SK-N-SH (cell line): ENCODE measurements around the gene GPD1L. TPM values are rescaled to one million over a fixed set of nuclear protein-coding genes. Genes with fewer than 3 reads are reported as not detected.

ENCODE experiments used
- CTCF ChIA-PET: fragments of 300-600, 350-600 bp; formaldehyde crosslinking; extraction: SDS; loops from one replicate; lab custom pipeline; 2021; lab: Yijun Ruan, JAX
- POLR2A ChIA-PET: fragments of 350-600 bp; sonication (Branson Sonifier 250); formaldehyde crosslinking; extraction: SDS; loops from one replicate; lab custom pipeline; 2020; ENCODE audit warnings: antibody characterized with exemption, inconsistent platforms; lab: Yijun Ruan, JAX
- DNase-seq: peaks from one replicate; pipeline ENCODE4 v3.0.0; 2012
- H2AFZ ChIP-seq: fragments of 200-600 bp; sonication (generic); 2 replicates; pipeline ENCODE4 v1.8.1; 2016; ENCODE audit warnings: antibody characterized with exemption, mild to moderate bottlenecking, low read depth
- H3F3A ChIP-seq: fragments of 200-600 bp; sonication (generic); replicated peaks from 2 replicates; pipeline ENCODE3; 2016; ENCODE audit warnings: antibody characterized with exemption, mild to moderate bottlenecking; ENCODE audit not compliant: insufficient read depth
- H3K27ac ChIP-seq, 2 experiments: fragments of 200-500 bp in 1 of 2; fragments of 200-600 bp in 1 of 2; sonication (Bioruptor generic) in 1 of 2; sonication (generic), shearing (Covaris generic) in 1 of 2; 2 replicates each; pipeline versions ENCODE4 v1.5.1 to v1.6.1; 2014 to 2016; ENCODE audit warnings: low read depth in 2 of 2, inconsistent platforms in 1 of 2, low read length in 1 of 2, mild to moderate bottlenecking in 1 of 2, mixed read lengths in 1 of 2
- H3K27me3 ChIP-seq: fragments of 200-600 bp; sonication (generic), shearing (Covaris generic); 2 replicates; pipeline ENCODE4 v1.6.1; 2016; ENCODE audit warnings: mixed run types; ENCODE audit not compliant: insufficient read depth
- H3K36me3 ChIP-seq, 2 experiments: fragments of 200-500 bp in 1 of 2; fragments of 200-600 bp in 1 of 2; sonication (Bioruptor generic) in 1 of 2; sonication (generic) in 1 of 2; replicated peaks in 1 of 2; 2 replicates each; pipeline versions ENCODE3 to v1.5.1; 2014 to 2016; ENCODE audit warnings: low read length in 1 of 2, mild to moderate bottlenecking in 1 of 2; ENCODE audit not compliant: insufficient read depth in 2 of 2, control insufficient read depth in 1 of 2
- H3K4me1 ChIP-seq, 2 experiments: fragments of 200-500 bp in 1 of 2; fragments of 200-600 bp in 1 of 2; sonication (Bioruptor generic) in 1 of 2; sonication (generic), shearing (Covaris generic) in 1 of 2; 2 replicates each; pipeline versions ENCODE4 v1.5.1 to v1.6.1; 2014 to 2016; ENCODE audit warnings: low read depth in 1 of 2, low read length in 1 of 2, mixed run types in 1 of 2; ENCODE audit not compliant: insufficient read depth in 2 of 2, control insufficient read depth in 1 of 2
- H3K4me2 ChIP-seq: fragments of 200-600 bp; sonication (generic), shearing (Covaris generic); 2 replicates; pipeline ENCODE4 v1.6.1; 2017; ENCODE audit warnings: mixed run types
- H3K4me3 ChIP-seq, 2 experiments: fragments of 200-500 bp in 1 of 2; fragments of 200-600 bp in 1 of 2; sonication (Bioruptor generic) in 1 of 2; sonication (generic), shearing (Covaris generic) in 1 of 2; 2 replicates each; pipeline versions ENCODE4 v1.5.1 to v1.8.1; 2014 to 2016; ENCODE audit warnings: low read depth in 2 of 2, inconsistent platforms in 1 of 2, low read length in 1 of 2, mild to moderate bottlenecking in 1 of 2, mixed read lengths in 1 of 2, moderate library complexity in 1 of 2
- H3K79me2 ChIP-seq: fragments of 200-600 bp; sonication (generic); 2 replicates; pipeline ENCODE4 v1.8.1; 2017; ENCODE audit warnings: mild to moderate bottlenecking; ENCODE audit not compliant: insufficient read depth
- H3K9ac ChIP-seq: fragments of 200-600 bp; sonication (generic); 2 replicates; pipeline ENCODE4 v1.6.1; 2017; ENCODE audit warnings: mixed run types
- H3K9me2 ChIP-seq: fragments of 200-600 bp; sonication (generic); 2 replicates; pipeline ENCODE4 v1.6.1; 2017; ENCODE audit warnings: mixed run types
- H3K9me3 ChIP-seq: fragments of 200-600 bp; sonication (generic); 2 replicates; pipeline ENCODE4 v1.6.1; 2017; ENCODE audit warnings: mixed run types, mild to moderate bottlenecking, moderate library complexity
- H4K20me1 ChIP-seq: fragments of 200-600 bp; sonication (generic); 2 replicates; pipeline ENCODE4 v1.6.1; 2017; ENCODE audit warnings: mild to moderate bottlenecking, mixed run types; ENCODE audit not compliant: insufficient read depth
- CHD2 ChIP-seq: fragments of 150-350 bp; IDR thresholded peaks from 2 replicates; pipeline ENCODE4 v1.6.1; 2018; ENCODE audit warnings: low read length; ENCODE audit not compliant: partially characterized antibody
- ELF1 ChIP-seq: IDR thresholded peaks from 2 replicates; pipeline ENCODE4 v1.4.0; 2012
- EP300 ChIP-seq, 2 experiments: IDR thresholded peaks; 2 replicates each; pipeline versions ENCODE4 v1.4.0 to v1.6.1; 2012; ENCODE audit warnings: borderline replicate concordance in 1 of 2, low read depth in 1 of 2, low read length in 1 of 2
- FOSL2 ChIP-seq: IDR thresholded peaks from 2 replicates; pipeline ENCODE4 v1.4.0; 2012; ENCODE audit warnings: low read depth, mild to moderate bottlenecking, moderate library complexity, borderline replicate concordance
- FOXJ3 ChIP-seq: sonication (generic); formaldehyde crosslinking; IDR thresholded peaks from 2 replicates; pipeline ENCODE4 v1.5.1; 2020; ENCODE audit warnings: mild to moderate bottlenecking, missing genetic modification reagents
- FOXM1 ChIP-seq: IDR thresholded peaks from 2 replicates; pipeline ENCODE4 v1.4.0; 2012; ENCODE audit warnings: low read depth, mild to moderate bottlenecking
- JUND ChIP-seq: IDR thresholded peaks from 2 replicates; pipeline ENCODE4 v1.4.0; 2012
- MEF2A ChIP-seq: IDR thresholded peaks from 2 replicates; pipeline ENCODE4 v1.4.0; 2012; ENCODE audit warnings: low read depth, borderline replicate concordance
- MXI1 ChIP-seq: IDR thresholded peaks from 2 replicates; pipeline ENCODE4 v1.6.1; 2012; ENCODE audit warnings: mild to moderate bottlenecking, low read depth, low read length, improper control_type of control experiment
- NFIC ChIP-seq: IDR thresholded peaks from 2 replicates; pipeline ENCODE4 v1.4.0; 2012; ENCODE audit warnings: borderline replicate concordance
- RAD21 ChIP-seq: IDR thresholded peaks from 2 replicates; pipeline ENCODE4 v1.6.1; 2012; ENCODE audit warnings: mild to moderate bottlenecking, low read length
- RFX5 ChIP-seq: IDR thresholded peaks from 2 replicates; pipeline ENCODE4 v1.6.1; 2012; ENCODE audit warnings: mild to moderate bottlenecking, improper control_type of control experiment, low read length
- RXRA ChIP-seq: IDR thresholded peaks from 2 replicates; pipeline ENCODE4 v1.4.0; 2012; ENCODE audit warnings: low read depth, mild to moderate bottlenecking, borderline replicate concordance
- SMC3 ChIP-seq: IDR thresholded peaks from 2 replicates; pipeline ENCODE4 v1.6.1; 2012; ENCODE audit warnings: low read depth, low read length, improper control_type of control experiment
- TAF1 ChIP-seq: IDR thresholded peaks from 2 replicates; pipeline ENCODE4 v1.6.1; 2012; ENCODE audit warnings: low read depth, mild to moderate bottlenecking, low read length, moderate library complexity, borderline replicate concordance
- TCF12 ChIP-seq: IDR thresholded peaks from 2 replicates; pipeline ENCODE4 v1.4.0; 2012
- YY1 ChIP-seq: IDR thresholded peaks from 2 replicates; pipeline ENCODE4 v1.4.0; 2012; ENCODE audit warnings: low read depth, mild to moderate bottlenecking
- WGBS: methylation state at CpG from one replicate; pipeline ENCODE4 v1.1.6; 2017; ENCODE audit warnings: low lambda C conversion rate; 5-methylcytosine and 5-hydroxymethylcytosine counted together
- polyA plus RNA-seq, 3 experiments: library from polyadenylated mRNA; depleted of rRNA; stranded (reverse); fragments of >200 nt; gene quantifications; 2 replicates each; pipeline ENCODE4 v1.2.3, GENCODE V29; 2012
- TF ChIP-seq, protein P1 (sequence below): fragments of 150-350 bp; IDR thresholded peaks from 2 replicates; pipeline ENCODE4 v1.6.1; 2017; ENCODE audit warnings: antibody characterized with exemption, low read length, low read depth, borderline replicate concordance
- TF ChIP-seq, protein P2 (sequence below): IDR thresholded peaks from 2 replicates; pipeline ENCODE4 v1.6.1; 2012; ENCODE audit warnings: mild to moderate bottlenecking, low read depth, low read length, moderate library complexity
- TF ChIP-seq, protein P3 (sequence below): fragments of 150-350 bp; IDR thresholded peaks from 2 replicates; pipeline ENCODE4 v1.6.1; 2016; ENCODE audit warnings: mild to moderate bottlenecking, low read depth, low read length
- TF ChIP-seq, protein P4 (sequence below): IDR thresholded peaks from 2 replicates; pipeline ENCODE4 v1.4.0; 2012; ENCODE audit warnings: low read depth
- TF ChIP-seq, protein P5 (sequence below): IDR thresholded peaks from 2 replicates; pipeline ENCODE4 v1.4.0; 2012; ENCODE audit warnings: low read depth, borderline replicate concordance

Gene GPD1L
- polyA plus RNA-seq, 1 of the 3 experiments (the other 2 are of a cell fraction), result 6.1 TPM

DNA sequence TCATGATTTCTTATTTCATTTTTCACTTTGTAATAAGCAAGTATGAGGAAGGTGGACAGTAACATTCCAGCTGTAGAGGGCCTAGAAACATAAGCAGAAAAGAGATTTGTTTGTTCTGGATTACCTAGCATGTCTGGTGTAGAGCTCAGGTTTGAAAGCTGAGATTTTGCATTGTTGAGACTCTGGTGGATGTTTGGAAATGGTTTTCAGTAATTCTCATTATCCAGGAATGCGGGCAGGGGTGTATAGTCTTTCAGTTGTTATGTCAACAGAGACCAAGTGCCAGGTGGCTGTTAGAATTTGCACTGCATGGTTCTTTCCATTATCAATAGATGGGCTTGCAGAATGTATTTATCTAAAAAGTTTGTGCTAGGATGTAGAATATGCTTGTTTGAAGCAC is 10.9 kb downstream of the GPD1L start:
- Histone ChIP-seq H3K27ac (no peak overlapping the region), H2AFZ (no peak overlapping the region), H3K9me2 (no peaks in the 10 kb centered on the region), H3K4me2 (no peak overlapping the region), H3K36me3 (no peaks in the 10 kb centered on the region), H3K9ac (no peak overlapping the region), H3K9me3 (no peaks in the 10 kb centered on the region), H3K4me1 (peaks cover 0 to 4% of the 10 kb centered on the region in 2 experiments; a peak in 1 of 4 replicates), H3K79me2 (no peaks in the 10 kb centered on the region), H4K20me1 (no peaks in the 10 kb centered on the region), H3K4me3 (no peak overlapping the region), H3F3A (no peaks in the 10 kb centered on the region), H3K27me3 (no peaks in the 10 kb centered on the region)
- WGBS, result 85% methylated on average over 1 of the region's 1 CpG
- DNase-seq, result no peak
- POLR2A ChIA-PET, result no interaction called here
- TF ChIP-seq FOXJ3 (CRISPR knock-in tag) (no peak), RXRA (no peak), SMC3 (no peak), TCF12 (no peak), FOSL2 (no peak), NFIC (no peak), MEF2A (no peak), EP300 (IDR thresholded peaks at IDR 0.05; ENCODE audit: borderline replicate concordance in 1 of 2, low read depth in 1 of 2, low read length in 1 of 2) (no peak), RFX5 (no peak), YY1 (no peak), ELF1 (no peak), JUND (no peak), TAF1 (no peak), CHD2 (no peak)
- TF ChIP-seq, protein P1, sequence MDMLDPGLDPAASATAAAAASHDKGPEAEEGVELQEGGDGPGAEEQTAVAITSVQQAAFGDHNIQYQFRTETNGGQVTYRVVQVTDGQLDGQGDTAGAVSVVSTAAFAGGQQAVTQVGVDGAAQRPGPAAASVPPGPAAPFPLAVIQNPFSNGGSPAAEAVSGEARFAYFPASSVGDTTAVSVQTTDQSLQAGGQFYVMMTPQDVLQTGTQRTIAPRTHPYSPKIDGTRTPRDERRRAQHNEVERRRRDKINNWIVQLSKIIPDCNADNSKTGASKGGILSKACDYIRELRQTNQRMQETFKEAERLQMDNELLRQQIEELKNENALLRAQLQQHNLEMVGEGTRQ, result no peak
- TF ChIP-seq, protein P2, sequence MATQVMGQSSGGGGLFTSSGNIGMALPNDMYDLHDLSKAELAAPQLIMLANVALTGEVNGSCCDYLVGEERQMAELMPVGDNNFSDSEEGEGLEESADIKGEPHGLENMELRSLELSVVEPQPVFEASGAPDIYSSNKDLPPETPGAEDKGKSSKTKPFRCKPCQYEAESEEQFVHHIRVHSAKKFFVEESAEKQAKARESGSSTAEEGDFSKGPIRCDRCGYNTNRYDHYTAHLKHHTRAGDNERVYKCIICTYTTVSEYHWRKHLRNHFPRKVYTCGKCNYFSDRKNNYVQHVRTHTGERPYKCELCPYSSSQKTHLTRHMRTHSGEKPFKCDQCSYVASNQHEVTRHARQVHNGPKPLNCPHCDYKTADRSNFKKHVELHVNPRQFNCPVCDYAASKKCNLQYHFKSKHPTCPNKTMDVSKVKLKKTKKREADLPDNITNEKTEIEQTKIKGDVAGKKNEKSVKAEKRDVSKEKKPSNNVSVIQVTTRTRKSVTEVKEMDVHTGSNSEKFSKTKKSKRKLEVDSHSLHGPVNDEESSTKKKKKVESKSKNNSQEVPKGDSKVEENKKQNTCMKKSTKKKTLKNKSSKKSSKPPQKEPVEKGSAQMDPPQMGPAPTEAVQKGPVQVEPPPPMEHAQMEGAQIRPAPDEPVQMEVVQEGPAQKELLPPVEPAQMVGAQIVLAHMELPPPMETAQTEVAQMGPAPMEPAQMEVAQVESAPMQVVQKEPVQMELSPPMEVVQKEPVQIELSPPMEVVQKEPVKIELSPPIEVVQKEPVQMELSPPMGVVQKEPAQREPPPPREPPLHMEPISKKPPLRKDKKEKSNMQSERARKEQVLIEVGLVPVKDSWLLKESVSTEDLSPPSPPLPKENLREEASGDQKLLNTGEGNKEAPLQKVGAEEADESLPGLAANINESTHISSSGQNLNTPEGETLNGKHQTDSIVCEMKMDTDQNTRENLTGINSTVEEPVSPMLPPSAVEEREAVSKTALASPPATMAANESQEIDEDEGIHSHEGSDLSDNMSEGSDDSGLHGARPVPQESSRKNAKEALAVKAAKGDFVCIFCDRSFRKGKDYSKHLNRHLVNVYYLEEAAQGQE, result no peak
- CTCF ChIA-PET, result no interaction called here

DNA sequence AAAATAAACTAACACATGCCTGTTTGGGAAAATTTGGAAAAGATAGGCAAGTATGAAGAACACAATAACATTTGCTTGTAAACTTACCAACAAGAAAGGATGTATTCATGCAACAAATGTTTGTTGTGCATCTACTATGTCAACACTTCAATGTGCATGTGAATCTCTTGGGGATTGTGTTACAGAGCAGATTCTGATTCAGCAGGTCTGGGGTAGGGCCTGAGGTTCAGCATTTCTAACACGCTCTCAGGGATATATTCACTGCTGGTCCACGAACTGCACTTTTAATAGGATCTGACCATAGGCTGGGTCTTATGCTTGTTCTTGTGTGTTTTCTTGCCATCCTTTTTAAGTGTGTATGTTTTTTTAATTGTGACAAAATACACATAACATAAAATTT is 11.8 kb downstream of the GPD1L start:
- WGBS, result 84% methylated on average over 2 of the region's 2 CpGs
- ChIA-PET POLR2A (no interaction called here), CTCF (no interaction called here)
- Histone ChIP-seq H3K79me2 (no peaks in the 10 kb centered on the region), H3K4me3 (no peak overlapping the region), H3K27ac (no peak overlapping the region), H3K9me3 (no peaks in the 10 kb centered on the region), H3K4me2 (no peak overlapping the region), H3K36me3 (no peaks in the 10 kb centered on the region), H3K27me3 (no peaks in the 10 kb centered on the region), H3K9me2 (no peaks in the 10 kb centered on the region), H4K20me1 (no peaks in the 10 kb centered on the region), H3K9ac (no peak overlapping the region), H3F3A (no peaks in the 10 kb centered on the region), H2AFZ (no peak overlapping the region), H3K4me1 (peaks cover 0 to 4% of the 10 kb centered on the region in 2 experiments; a peak in 1 of 4 replicates)
- DNase-seq, result no peak
- TF ChIP-seq, protein P3, sequence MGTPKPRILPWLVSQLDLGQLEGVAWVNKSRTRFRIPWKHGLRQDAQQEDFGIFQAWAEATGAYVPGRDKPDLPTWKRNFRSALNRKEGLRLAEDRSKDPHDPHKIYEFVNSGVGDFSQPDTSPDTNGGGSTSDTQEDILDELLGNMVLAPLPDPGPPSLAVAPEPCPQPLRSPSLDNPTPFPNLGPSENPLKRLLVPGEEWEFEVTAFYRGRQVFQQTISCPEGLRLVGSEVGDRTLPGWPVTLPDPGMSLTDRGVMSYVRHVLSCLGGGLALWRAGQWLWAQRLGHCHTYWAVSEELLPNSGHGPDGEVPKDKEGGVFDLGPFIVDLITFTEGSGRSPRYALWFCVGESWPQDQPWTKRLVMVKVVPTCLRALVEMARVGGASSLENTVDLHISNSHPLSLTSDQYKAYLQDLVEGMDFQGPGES, result no peak
- no peak for TF ChIP-seq MXI1
- TF ChIP-seq FOXM1, result no peak
- TF ChIP-seq, protein P4, sequence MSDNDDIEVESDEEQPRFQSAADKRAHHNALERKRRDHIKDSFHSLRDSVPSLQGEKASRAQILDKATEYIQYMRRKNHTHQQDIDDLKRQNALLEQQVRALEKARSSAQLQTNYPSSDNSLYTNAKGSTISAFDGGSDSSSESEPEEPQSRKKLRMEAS, result no peak
- no peak for TF ChIP-seq CHD2
- TF ChIP-seq, protein P5, sequence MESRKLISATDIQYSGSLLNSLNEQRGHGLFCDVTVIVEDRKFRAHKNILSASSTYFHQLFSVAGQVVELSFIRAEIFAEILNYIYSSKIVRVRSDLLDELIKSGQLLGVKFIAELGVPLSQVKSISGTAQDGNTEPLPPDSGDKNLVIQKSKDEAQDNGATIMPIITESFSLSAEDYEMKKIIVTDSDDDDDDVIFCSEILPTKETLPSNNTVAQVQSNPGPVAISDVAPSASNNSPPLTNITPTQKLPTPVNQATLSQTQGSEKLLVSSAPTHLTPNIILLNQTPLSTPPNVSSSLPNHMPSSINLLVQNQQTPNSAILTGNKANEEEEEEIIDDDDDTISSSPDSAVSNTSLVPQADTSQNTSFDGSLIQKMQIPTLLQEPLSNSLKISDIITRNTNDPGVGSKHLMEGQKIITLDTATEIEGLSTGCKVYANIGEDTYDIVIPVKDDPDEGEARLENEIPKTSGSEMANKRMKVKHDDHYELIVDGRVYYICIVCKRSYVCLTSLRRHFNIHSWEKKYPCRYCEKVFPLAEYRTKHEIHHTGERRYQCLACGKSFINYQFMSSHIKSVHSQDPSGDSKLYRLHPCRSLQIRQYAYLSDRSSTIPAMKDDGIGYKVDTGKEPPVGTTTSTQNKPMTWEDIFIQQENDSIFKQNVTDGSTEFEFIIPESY, result no peak
- no peak for TF ChIP-seq JUND
- TF ChIP-seq RAD21, result no peak
- no peak for TF ChIP-seq RXRA
